GM18499 (cell line): ENCODE results near the gene STOML3.

ENCODE experiments used
- ATAC-seq: cut with Tn5 transposase; IDR thresholded peaks from one replicate; pipeline ENCODE4 v1.9.1; 2021; ENCODE audit warnings: moderate number of reproducible peaks; ENCODE audit not compliant: insufficient read depth, unreplicated experiment

The STOML3 gene

DNA sequence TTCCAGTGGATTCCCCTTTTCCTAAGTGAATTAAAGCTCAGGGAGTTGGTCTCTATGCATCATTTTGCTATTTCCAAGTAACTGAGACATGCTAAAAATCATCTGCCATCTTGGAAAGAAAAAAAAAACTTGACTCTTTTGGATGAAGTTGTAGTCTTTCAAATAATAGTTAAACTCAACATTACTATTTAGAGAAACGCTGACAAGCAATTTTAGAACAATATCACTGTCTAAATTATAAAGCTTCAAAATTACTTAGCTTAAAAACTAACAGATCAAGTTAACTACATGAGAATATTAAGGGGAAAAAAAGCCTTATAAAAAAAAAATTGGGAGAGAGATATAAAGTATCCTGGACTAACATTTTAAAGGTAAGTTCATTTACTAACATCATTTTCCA, 68.5 kb downstream of the STOML3 start:
- no peak for ATAC-seq

DNA sequence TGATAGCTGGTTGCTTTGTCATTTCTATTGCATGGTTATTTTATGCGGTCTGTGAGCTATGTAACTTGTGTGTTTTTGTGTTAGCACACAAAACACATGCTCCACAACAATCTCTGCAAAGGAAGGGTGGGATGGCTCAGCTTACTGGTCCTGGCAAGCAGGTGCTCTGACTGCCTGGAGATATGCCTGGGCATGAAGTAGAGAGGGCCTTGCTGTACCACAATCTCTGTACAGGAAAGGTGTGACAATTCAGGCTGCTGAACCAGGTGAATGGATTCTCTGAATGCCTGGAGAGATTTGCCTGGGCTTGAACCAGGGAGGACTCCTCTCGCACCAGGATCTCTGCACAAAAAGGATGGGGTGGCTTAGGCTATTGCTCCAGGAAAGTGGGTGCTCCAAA, 69.5 kb downstream of the STOML3 start:
- ATAC-seq, result no peak
